ENCODE results near the gene MRPS30.

Gene MRPS30

DNA sequence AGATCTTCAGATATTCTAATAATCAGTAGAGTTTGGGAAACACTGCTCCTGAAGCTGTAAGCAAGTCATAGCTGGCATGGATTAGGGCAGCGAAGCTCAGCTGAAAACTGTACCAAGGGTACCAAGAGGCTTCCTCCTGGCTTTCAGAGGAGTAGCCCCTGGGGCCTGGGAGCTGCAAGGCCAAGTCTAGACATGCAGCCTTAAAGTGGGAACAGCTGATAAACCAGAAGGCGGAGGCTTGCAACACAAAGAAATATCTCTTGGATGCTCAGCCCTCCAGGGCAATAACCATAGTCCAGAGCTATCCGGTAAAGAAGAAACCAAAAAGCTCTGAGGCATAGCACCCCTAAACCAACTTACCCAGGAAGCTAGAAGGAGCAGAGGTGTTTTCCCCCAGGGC is 51.5 kb downstream of the MRPS30 start:
- Histone ChIP-seq H3K4me3 (ENCODE audit: low read length) (no peak overlapping the region), H3K27me3 (ENCODE audit: insufficient read depth, low read length) (no peaks in the 10 kb centered on the region), H3K27ac (ENCODE audit: low read depth, low read length) (no peak overlapping the region), H3K9me3 (ENCODE audit: insufficient read depth, low read depth, low read length) (no peaks in the 10 kb centered on the region), H3K4me1 (ENCODE audit: insufficient read depth, low read length) (no peaks in the 10 kb centered on the region), H3K9ac (ENCODE audit: low read depth, low read length) (no peak overlapping the region), H3K36me3 (ENCODE audit: insufficient read depth, low read length) (no peaks in the 10 kb centered on the region)
- 94% methylated on average over 3 of the region's 3 CpGs for WGBS

- no peak overlapping the region for H3K9ac ChIP-seq (ENCODE audit: low read depth, low read length)
- 73% methylated on average over 1 of the region's 1 CpG for WGBS
Observed at GRCh38 chr5:44862808-44863207, 54.1 kb downstream of the MRPS30 start.

More at GRCh38 chr5:44862808-44863207, 54.1 kb downstream of the MRPS30 start:
- Histone ChIP-seq H3K27ac (ENCODE audit: low read depth, low read length) (no peak overlapping the region), H3K36me3 (ENCODE audit: insufficient read depth, low read length) (no peaks in the 10 kb centered on the region), H3K4me1 (ENCODE audit: insufficient read depth, low read length) (no peaks in the 10 kb centered on the region), H3K27me3 (ENCODE audit: insufficient read depth, low read length) (no peaks in the 10 kb centered on the region), H3K4me3 (ENCODE audit: low read length) (no peak overlapping the region), H3K9me3 (ENCODE audit: insufficient read depth, low read depth, low read length) (no peaks in the 10 kb centered on the region)
